ENCODE results near the gene SLC6A9.

DNA sequence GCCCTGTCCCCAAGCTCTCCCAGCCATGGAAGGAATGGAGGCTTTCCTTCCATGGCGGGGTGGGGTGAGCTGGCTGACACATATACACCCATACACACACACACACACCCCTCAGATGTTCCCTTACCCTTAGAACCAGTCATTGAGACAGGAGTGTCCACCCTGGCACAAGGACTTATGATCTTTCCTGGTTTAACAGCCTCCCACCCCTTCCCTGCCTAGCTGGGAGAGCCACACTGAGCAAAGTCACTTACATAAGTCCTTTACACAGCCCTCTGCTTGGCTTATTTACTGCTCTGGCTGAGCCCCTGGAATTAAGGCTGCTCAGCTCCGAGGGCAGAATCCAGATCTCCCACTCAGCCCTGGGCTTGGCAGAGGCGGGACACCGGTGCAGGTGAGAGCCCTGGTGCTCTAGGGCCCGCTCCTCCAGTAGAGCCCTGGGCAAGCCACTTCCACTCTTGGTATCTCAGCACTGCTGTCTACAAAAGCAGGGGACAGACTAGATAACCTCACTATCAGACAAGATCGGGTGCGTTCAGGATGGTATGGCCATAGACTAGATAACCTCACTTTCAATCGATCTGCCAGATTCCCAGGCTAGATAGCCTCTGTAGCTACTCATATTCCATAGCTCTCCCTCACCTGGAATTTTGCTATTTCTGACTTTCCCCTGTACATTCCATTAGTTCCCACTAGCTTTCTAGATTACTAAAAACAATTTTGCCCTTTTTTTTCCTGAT, 16.7 kb downstream of the SLC6A9 start:
- TF ChIP-seq, protein P1, sequence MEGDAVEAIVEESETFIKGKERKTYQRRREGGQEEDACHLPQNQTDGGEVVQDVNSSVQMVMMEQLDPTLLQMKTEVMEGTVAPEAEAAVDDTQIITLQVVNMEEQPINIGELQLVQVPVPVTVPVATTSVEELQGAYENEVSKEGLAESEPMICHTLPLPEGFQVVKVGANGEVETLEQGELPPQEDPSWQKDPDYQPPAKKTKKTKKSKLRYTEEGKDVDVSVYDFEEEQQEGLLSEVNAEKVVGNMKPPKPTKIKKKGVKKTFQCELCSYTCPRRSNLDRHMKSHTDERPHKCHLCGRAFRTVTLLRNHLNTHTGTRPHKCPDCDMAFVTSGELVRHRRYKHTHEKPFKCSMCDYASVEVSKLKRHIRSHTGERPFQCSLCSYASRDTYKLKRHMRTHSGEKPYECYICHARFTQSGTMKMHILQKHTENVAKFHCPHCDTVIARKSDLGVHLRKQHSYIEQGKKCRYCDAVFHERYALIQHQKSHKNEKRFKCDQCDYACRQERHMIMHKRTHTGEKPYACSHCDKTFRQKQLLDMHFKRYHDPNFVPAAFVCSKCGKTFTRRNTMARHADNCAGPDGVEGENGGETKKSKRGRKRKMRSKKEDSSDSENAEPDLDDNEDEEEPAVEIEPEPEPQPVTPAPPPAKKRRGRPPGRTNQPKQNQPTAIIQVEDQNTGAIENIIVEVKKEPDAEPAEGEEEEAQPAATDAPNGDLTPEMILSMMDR (IDR thresholded peaks at IDR 0.05): no peak
- TF ChIP-seq POLR2A (IDR thresholded peaks at IDR 0.05) (no peak), POLR2AphosphoS5 (IDR thresholded peaks at IDR 0.05) (no peak), EP300 (IDR thresholded peaks at IDR 0.05) (no peak)
